ENCODE measurements around the gene SHROOM3.

GRCh38 chr4:76624931-76625715 lies 190.1 kb downstream of the SHROOM3 start:
- TF ChIP-seq, protein P1, sequence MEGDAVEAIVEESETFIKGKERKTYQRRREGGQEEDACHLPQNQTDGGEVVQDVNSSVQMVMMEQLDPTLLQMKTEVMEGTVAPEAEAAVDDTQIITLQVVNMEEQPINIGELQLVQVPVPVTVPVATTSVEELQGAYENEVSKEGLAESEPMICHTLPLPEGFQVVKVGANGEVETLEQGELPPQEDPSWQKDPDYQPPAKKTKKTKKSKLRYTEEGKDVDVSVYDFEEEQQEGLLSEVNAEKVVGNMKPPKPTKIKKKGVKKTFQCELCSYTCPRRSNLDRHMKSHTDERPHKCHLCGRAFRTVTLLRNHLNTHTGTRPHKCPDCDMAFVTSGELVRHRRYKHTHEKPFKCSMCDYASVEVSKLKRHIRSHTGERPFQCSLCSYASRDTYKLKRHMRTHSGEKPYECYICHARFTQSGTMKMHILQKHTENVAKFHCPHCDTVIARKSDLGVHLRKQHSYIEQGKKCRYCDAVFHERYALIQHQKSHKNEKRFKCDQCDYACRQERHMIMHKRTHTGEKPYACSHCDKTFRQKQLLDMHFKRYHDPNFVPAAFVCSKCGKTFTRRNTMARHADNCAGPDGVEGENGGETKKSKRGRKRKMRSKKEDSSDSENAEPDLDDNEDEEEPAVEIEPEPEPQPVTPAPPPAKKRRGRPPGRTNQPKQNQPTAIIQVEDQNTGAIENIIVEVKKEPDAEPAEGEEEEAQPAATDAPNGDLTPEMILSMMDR (IDR thresholded peaks at IDR 0.05 in 8 of 11, conservative IDR thresholded peaks at IDR 0.05 in 3 of 11), result no peak
- no peak for TF ChIP-seq POLR2A (IDR thresholded peaks at IDR 0.05)
